ENCODE data around the gene SPTBN4. TPM values are rescaled to one million over a fixed set of nuclear protein-coding genes. Genes with fewer than 3 reads are reported as not detected.
"Not testable (repeated sequence)": the region's sequence is repeated elsewhere in the genome, so short reads cannot be mapped to it uniquely, and the experiment has no call there.

Gene SPTBN4
- total and polyA plus RNA-seq, 10 donors = 0.30 to 2.3 (median 0.66) TPM

DNA sequence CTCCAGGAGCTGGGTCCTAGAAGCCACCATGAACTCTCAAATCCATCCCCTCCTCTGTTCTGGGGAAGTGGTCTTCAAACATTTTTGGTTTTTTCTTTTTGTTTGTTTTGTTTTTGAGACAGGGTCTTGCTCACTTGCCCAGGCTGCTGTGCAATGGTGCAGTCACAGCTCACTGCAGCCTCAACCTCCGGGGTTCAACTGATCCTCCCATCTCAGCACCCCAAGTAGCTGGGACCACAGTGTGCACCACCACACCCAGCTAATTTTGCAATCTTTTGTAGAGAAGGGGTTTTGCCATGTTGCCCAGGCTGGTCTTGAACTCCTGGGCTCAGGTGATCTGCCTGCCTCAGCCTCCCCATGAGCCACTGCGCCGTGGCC lies 8.2 kb upstream of the SPTBN4 start:
- intact Hi-C loops (cut with DNase I; ENCODE audit: low total_unique reads) = no loop called here
- no peaks in the 10 kb centered on the region for H3K27me3 ChIP-seq (replicated peaks in 1 of 7)
- 91 to 98% (median 95%) methylated on average over 3 of the region's 3 CpGs for WGBS, 5 donors
- TF ChIP-seq POLR2A (IDR thresholded peaks at IDR 0.05) = no peak
- no peak for TF ChIP-seq POLR2AphosphoS5 (IDR thresholded peaks at IDR 0.05)
- TF ChIP-seq, protein P1, sequence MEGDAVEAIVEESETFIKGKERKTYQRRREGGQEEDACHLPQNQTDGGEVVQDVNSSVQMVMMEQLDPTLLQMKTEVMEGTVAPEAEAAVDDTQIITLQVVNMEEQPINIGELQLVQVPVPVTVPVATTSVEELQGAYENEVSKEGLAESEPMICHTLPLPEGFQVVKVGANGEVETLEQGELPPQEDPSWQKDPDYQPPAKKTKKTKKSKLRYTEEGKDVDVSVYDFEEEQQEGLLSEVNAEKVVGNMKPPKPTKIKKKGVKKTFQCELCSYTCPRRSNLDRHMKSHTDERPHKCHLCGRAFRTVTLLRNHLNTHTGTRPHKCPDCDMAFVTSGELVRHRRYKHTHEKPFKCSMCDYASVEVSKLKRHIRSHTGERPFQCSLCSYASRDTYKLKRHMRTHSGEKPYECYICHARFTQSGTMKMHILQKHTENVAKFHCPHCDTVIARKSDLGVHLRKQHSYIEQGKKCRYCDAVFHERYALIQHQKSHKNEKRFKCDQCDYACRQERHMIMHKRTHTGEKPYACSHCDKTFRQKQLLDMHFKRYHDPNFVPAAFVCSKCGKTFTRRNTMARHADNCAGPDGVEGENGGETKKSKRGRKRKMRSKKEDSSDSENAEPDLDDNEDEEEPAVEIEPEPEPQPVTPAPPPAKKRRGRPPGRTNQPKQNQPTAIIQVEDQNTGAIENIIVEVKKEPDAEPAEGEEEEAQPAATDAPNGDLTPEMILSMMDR (IDR thresholded peaks at IDR 0.05 in 8 of 11, conservative IDR thresholded peaks at IDR 0.05 in 3 of 11) = no peak
- H3K4me3 ChIP-seq = no peak overlapping the region
- H3K4me1 ChIP-seq = peaks cover 0 to 32% (median 15%) of the 10 kb centered on the region in 6 donors
- DNase-seq = no peak
- H3K36me3 ChIP-seq = peaks cover 0 to 52% (median 5%) of the 10 kb centered on the region in 6 donors
- no peak overlapping the region for H3K27ac ChIP-seq
- no peaks in the 10 kb centered on the region for H3K9me3 ChIP-seq

DNA sequence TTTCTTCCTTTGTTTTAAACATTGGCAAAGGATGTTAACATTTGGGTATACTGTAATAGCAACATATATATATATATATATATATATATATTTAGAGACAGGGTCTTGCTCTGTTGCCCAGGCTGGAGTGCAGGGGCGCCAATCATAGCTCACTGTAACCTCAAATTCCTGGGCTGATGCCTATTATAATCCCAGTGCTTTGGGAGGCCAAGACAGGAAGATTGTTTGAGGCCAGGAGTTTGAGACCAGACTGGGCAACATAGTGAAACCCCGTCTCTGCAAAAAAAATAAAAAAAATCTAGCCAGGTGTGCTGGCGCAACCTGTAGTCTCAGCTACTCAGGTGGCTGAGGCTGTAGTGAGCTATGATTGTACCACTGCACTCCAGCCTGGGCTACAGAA lies 6.6 kb upstream of the SPTBN4 start:
- no peak for DNase-seq
- Histone ChIP-seq H3K4me3 (no peak overlapping the region), H3K4me1 (peaks cover 7 to 48% (median 29%) of the 10 kb centered on the region in 6 donors), H3K36me3 (peaks cover 0 to 37% (median 5%) of the 10 kb centered on the region in 6 donors), H3K27ac (no peak overlapping the region), H3K9me3 (no peaks in the 10 kb centered on the region), H3K27me3 (replicated peaks in 1 of 7) (no peaks in the 10 kb centered on the region)
- TF ChIP-seq, protein P1 (IDR thresholded peaks at IDR 0.05 in 8 of 11, conservative IDR thresholded peaks at IDR 0.05 in 3 of 11) = no peak
- no peak for TF ChIP-seq POLR2AphosphoS5 (IDR thresholded peaks at IDR 0.05)
- TF ChIP-seq POLR2A (IDR thresholded peaks at IDR 0.05) = no peak
- intact Hi-C loops (cut with DNase I; ENCODE audit: low total_unique reads) = no loop called here
- WGBS, 5 donors = 89 to 96% (median 94%) methylated on average over 3 of the region's 3 CpGs

DNA sequence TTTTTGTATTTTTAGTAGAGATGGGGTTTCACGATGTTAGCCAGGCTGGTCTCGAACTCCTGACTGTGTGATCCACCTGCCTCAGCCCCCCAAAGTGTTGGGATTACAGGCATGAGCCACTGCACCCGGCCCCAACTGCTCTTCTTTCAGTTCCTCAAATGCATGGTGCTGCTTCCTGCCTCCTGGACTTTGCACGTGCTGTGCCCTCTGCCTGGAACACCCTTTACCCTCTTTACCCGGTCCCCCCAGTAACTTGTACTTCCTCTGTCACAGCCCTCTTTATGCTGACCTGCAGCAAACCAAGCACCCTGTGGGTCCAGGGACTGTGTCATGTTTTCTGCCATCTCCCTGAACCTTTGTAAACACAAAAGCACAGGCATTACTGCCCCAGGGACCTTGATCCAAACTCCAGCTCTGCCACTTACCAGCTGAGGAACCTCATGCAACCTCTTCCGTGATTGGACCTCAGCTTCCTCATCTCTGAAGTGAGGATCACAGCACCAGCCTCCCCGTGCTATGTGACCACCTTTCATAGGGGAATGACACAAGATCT lies 5.1 kb upstream of the SPTBN4 start:
- Histone ChIP-seq H3K27ac (peak overlapping the region in 5 of 8 donors; percentile 6 to 93 (median 88)), H3K4me3 (no peak overlapping the region), H3K27me3 (replicated peaks in 1 of 7) (peaks cover 0 to 6% (median 2%) of the 10 kb centered on the region in 7 donors), H3K4me1 (peaks cover 12 to 60% (median 43%) of the 10 kb centered on the region in 6 donors), H3K36me3 (peaks cover 0 to 22% (median 5%) of the 10 kb centered on the region in 6 donors), H3K9me3 (no peaks in the 10 kb centered on the region)
- intact Hi-C loops (cut with DNase I; ENCODE audit: low total_unique reads) = no loop called here
- DNase-seq = peak; percentile 84
- peak in 2 of 3 donors; percentile 41 to 64 for TF ChIP-seq POLR2AphosphoS5 (IDR thresholded peaks at IDR 0.05)
- TF ChIP-seq, protein P1 (IDR thresholded peaks at IDR 0.05 in 8 of 11, conservative IDR thresholded peaks at IDR 0.05 in 3 of 11) = no peak
- 36 to 52% (median 44%) methylated on average over 7 of the region's 7 CpGs for WGBS, 5 donors

DNA sequence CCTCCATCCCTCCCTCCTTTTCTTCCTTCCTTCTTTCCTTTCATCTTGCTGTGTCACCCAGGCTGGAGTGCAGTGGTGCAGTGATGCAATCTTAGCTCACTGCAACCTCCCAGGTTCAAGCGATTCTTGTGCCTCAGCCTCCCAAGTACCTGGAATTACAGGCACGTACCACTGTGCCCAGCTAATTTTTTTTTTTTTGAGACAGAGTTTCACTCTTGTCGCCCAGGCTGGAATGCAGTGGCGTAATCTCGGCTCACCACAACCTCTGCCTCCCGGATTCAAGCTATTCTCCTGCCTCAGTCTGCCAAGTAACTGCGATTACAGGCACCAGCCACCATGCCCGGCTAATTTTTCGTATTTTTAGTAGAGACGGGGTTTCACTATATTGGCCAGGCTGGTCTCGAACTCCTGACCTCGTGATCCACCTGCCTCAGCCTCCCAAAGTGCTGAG lies 3.2 kb upstream of the SPTBN4 start:
- peak overlapping the region in 6 of 8 donors; percentile 20 to 93 (median 86) for H3K27ac ChIP-seq
- H3K4me3 ChIP-seq = peak overlapping the region in 4 of 8 donors; percentile 9 to 89 (median 65)
- intact Hi-C loops (cut with DNase I; ENCODE audit: low total_unique reads); H3K9me3 ChIP-seq; H3K36me3 ChIP-seq; DNase-seq: not testable (repeated sequence)
- 62 to 78% (median 66%) methylated on average over 12 of the region's 12 CpGs for WGBS, 5 donors
- H3K4me1 ChIP-seq = peaks cover 12 to 68% (median 50%) of the 10 kb centered on the region in 6 donors
- H3K27me3 ChIP-seq (replicated peaks in 1 of 7) = peaks cover 0 to 24% (median 10%) of the 10 kb centered on the region in 7 donors
